SK-N-SH (cell line): ENCODE measurements around the gene RAB22A. TPM values are rescaled to one million over a fixed set of nuclear protein-coding genes. Genes with fewer than 3 reads are reported as not detected.

Experiments
- CTCF ChIA-PET: fragments of 300-600, 350-600 bp; formaldehyde crosslinking; extraction: SDS; loops from one replicate; lab custom pipeline; 2021; lab: Yijun Ruan, JAX
- POLR2A ChIA-PET: fragments of 350-600 bp; sonication (Branson Sonifier 250); formaldehyde crosslinking; extraction: SDS; loops from one replicate; lab custom pipeline; 2020; ENCODE audit warnings: antibody characterized with exemption, inconsistent platforms; lab: Yijun Ruan, JAX
- DNase-seq: peaks from one replicate; pipeline ENCODE4 v3.0.0; 2012
- H2AFZ ChIP-seq: fragments of 200-600 bp; sonication (generic); 2 replicates; pipeline ENCODE4 v1.8.1; 2016; ENCODE audit warnings: antibody characterized with exemption, mild to moderate bottlenecking, low read depth
- H3F3A ChIP-seq: fragments of 200-600 bp; sonication (generic); replicated peaks from 2 replicates; pipeline ENCODE3; 2016; ENCODE audit warnings: antibody characterized with exemption, mild to moderate bottlenecking; ENCODE audit not compliant: insufficient read depth
- H3K27ac ChIP-seq, 2 experiments: fragments of 200-500 bp in 1 of 2; fragments of 200-600 bp in 1 of 2; sonication (Bioruptor generic) in 1 of 2; sonication (generic), shearing (Covaris generic) in 1 of 2; 2 replicates each; pipeline versions ENCODE4 v1.5.1 to v1.6.1; 2014 to 2016; ENCODE audit warnings: low read depth in 2 of 2, inconsistent platforms in 1 of 2, low read length in 1 of 2, mild to moderate bottlenecking in 1 of 2, mixed read lengths in 1 of 2
- H3K27me3 ChIP-seq: fragments of 200-600 bp; sonication (generic), shearing (Covaris generic); 2 replicates; pipeline ENCODE4 v1.6.1; 2016; ENCODE audit warnings: mixed run types; ENCODE audit not compliant: insufficient read depth
- H3K36me3 ChIP-seq, 2 experiments: fragments of 200-500 bp in 1 of 2; fragments of 200-600 bp in 1 of 2; sonication (Bioruptor generic) in 1 of 2; sonication (generic) in 1 of 2; replicated peaks in 1 of 2; 2 replicates each; pipeline versions ENCODE3 to v1.5.1; 2014 to 2016; ENCODE audit warnings: low read length in 1 of 2, mild to moderate bottlenecking in 1 of 2; ENCODE audit not compliant: insufficient read depth in 2 of 2, control insufficient read depth in 1 of 2
- H3K4me1 ChIP-seq, 2 experiments: fragments of 200-500 bp in 1 of 2; fragments of 200-600 bp in 1 of 2; sonication (Bioruptor generic) in 1 of 2; sonication (generic), shearing (Covaris generic) in 1 of 2; 2 replicates each; pipeline versions ENCODE4 v1.5.1 to v1.6.1; 2014 to 2016; ENCODE audit warnings: low read depth in 1 of 2, low read length in 1 of 2, mixed run types in 1 of 2; ENCODE audit not compliant: insufficient read depth in 2 of 2, control insufficient read depth in 1 of 2
- H3K4me2 ChIP-seq: fragments of 200-600 bp; sonication (generic), shearing (Covaris generic); 2 replicates; pipeline ENCODE4 v1.6.1; 2017; ENCODE audit warnings: mixed run types
- H3K4me3 ChIP-seq, 2 experiments: fragments of 200-500 bp in 1 of 2; fragments of 200-600 bp in 1 of 2; sonication (Bioruptor generic) in 1 of 2; sonication (generic), shearing (Covaris generic) in 1 of 2; 2 replicates each; pipeline versions ENCODE4 v1.5.1 to v1.8.1; 2014 to 2016; ENCODE audit warnings: low read depth in 2 of 2, inconsistent platforms in 1 of 2, low read length in 1 of 2, mild to moderate bottlenecking in 1 of 2, mixed read lengths in 1 of 2, moderate library complexity in 1 of 2
- H3K79me2 ChIP-seq: fragments of 200-600 bp; sonication (generic); 2 replicates; pipeline ENCODE4 v1.8.1; 2017; ENCODE audit warnings: mild to moderate bottlenecking; ENCODE audit not compliant: insufficient read depth
- H3K9ac ChIP-seq: fragments of 200-600 bp; sonication (generic); 2 replicates; pipeline ENCODE4 v1.6.1; 2017; ENCODE audit warnings: mixed run types
- H3K9me2 ChIP-seq: fragments of 200-600 bp; sonication (generic); 2 replicates; pipeline ENCODE4 v1.6.1; 2017; ENCODE audit warnings: mixed run types
- H3K9me3 ChIP-seq: fragments of 200-600 bp; sonication (generic); 2 replicates; pipeline ENCODE4 v1.6.1; 2017; ENCODE audit warnings: mixed run types, mild to moderate bottlenecking, moderate library complexity
- H4K20me1 ChIP-seq: fragments of 200-600 bp; sonication (generic); 2 replicates; pipeline ENCODE4 v1.6.1; 2017; ENCODE audit warnings: mild to moderate bottlenecking, mixed run types; ENCODE audit not compliant: insufficient read depth
- CHD2 ChIP-seq: fragments of 150-350 bp; IDR thresholded peaks from 2 replicates; pipeline ENCODE4 v1.6.1; 2018; ENCODE audit warnings: low read length; ENCODE audit not compliant: partially characterized antibody
- CTCF ChIP-seq: fragments of 200-600 bp; sonication (generic); IDR thresholded peaks from 2 replicates; pipeline ENCODE4 v1.6.1; 2017; ENCODE audit warnings: antibody characterized with exemption, mild to moderate bottlenecking, moderate library complexity
- ELF1 ChIP-seq: IDR thresholded peaks from 2 replicates; pipeline ENCODE4 v1.4.0; 2012
- EP300 ChIP-seq, 2 experiments: IDR thresholded peaks; 2 replicates each; pipeline versions ENCODE4 v1.4.0 to v1.6.1; 2012; ENCODE audit warnings: borderline replicate concordance in 1 of 2, low read depth in 1 of 2, low read length in 1 of 2
- EZH2phosphoT487 ChIP-seq: fragments of 200-600 bp; sonication (generic); IDR thresholded peaks from 2 replicates; pipeline ENCODE4 v1.6.1; 2017; ENCODE audit warnings: low read depth, mixed run types, mild to moderate bottlenecking, antibody characterized with exemption, moderate library complexity, borderline replicate concordance
- FOSL2 ChIP-seq: IDR thresholded peaks from 2 replicates; pipeline ENCODE4 v1.4.0; 2012; ENCODE audit warnings: low read depth, mild to moderate bottlenecking, moderate library complexity, borderline replicate concordance
- FOXJ3 ChIP-seq: sonication (generic); formaldehyde crosslinking; IDR thresholded peaks from 2 replicates; pipeline ENCODE4 v1.5.1; 2020; ENCODE audit warnings: mild to moderate bottlenecking, missing genetic modification reagents
- GATA2 ChIP-seq: sonication (generic); formaldehyde crosslinking; IDR thresholded peaks from 2 replicates; pipeline ENCODE4 v1.5.0; 2020; ENCODE audit warnings: mild to moderate bottlenecking, missing genetic modification reagents
- IRF3 ChIP-seq: fragments of 150-350 bp; IDR thresholded peaks from 2 replicates; pipeline ENCODE4 v1.6.1; 2016; ENCODE audit warnings: mild to moderate bottlenecking, low read depth, low read length
- JUND ChIP-seq: IDR thresholded peaks from 2 replicates; pipeline ENCODE4 v1.4.0; 2012
- MAX ChIP-seq: IDR thresholded peaks from 2 replicates; pipeline ENCODE4 v1.4.0; 2012; ENCODE audit warnings: low read depth
- MEF2A ChIP-seq: IDR thresholded peaks from 2 replicates; pipeline ENCODE4 v1.4.0; 2012; ENCODE audit warnings: low read depth, borderline replicate concordance
- PBX3 ChIP-seq: IDR thresholded peaks from 2 replicates; pipeline ENCODE4; 2012
- RAD21 ChIP-seq: IDR thresholded peaks from 2 replicates; pipeline ENCODE4 v1.6.1; 2012; ENCODE audit warnings: mild to moderate bottlenecking, low read length
- RFX5 ChIP-seq: IDR thresholded peaks from 2 replicates; pipeline ENCODE4 v1.6.1; 2012; ENCODE audit warnings: mild to moderate bottlenecking, improper control_type of control experiment, low read length
- RXRA ChIP-seq: IDR thresholded peaks from 2 replicates; pipeline ENCODE4 v1.4.0; 2012; ENCODE audit warnings: low read depth, mild to moderate bottlenecking, borderline replicate concordance
- SMC3 ChIP-seq: IDR thresholded peaks from 2 replicates; pipeline ENCODE4 v1.6.1; 2012; ENCODE audit warnings: low read depth, low read length, improper control_type of control experiment
- TCF12 ChIP-seq: IDR thresholded peaks from 2 replicates; pipeline ENCODE4 v1.4.0; 2012
- TEAD4 ChIP-seq: IDR thresholded peaks from 2 replicates; pipeline ENCODE4 v1.4.0; 2012; ENCODE audit warnings: mild to moderate bottlenecking, borderline replicate concordance; ENCODE audit not compliant: insufficient read depth
- USF2 ChIP-seq: fragments of 150-350 bp; IDR thresholded peaks from 2 replicates; pipeline ENCODE4 v1.6.1; 2017; ENCODE audit warnings: antibody characterized with exemption, low read length, low read depth, borderline replicate concordance
- YY1 ChIP-seq: IDR thresholded peaks from 2 replicates; pipeline ENCODE4 v1.4.0; 2012; ENCODE audit warnings: low read depth, mild to moderate bottlenecking
- ZBTB33 ChIP-seq: IDR thresholded peaks from 2 replicates; pipeline ENCODE4 v1.4.0; 2012; ENCODE audit warnings: low read depth, borderline replicate concordance
- WGBS: methylation state at CpG from one replicate; pipeline ENCODE4 v1.1.6; 2017; ENCODE audit warnings: low lambda C conversion rate; 5-methylcytosine and 5-hydroxymethylcytosine counted together
- polyA plus RNA-seq, 3 experiments: library from polyadenylated mRNA; depleted of rRNA; stranded (reverse); fragments of >200 nt; gene quantifications; 2 replicates each; pipeline ENCODE4 v1.2.3, GENCODE V29; 2012

The RAB22A gene
- polyA plus RNA-seq, 1 of the 3 experiments (the other 2 are of a cell fraction), result 10.7 TPM

- TF ChIP-seq ZBTB33 (no peak), MAX (no peak), TEAD4 (no peak), JUND (no peak), RAD21 (no peak), YY1 (no peak), CTCF (no peak), RXRA (no peak)
Observed at GRCh38 chr20:58339741-58340140, 30.2 kb downstream of the RAB22A start (continued).

- peaks cover 82% of the 10 kb centered on the region for H3K79me2 ChIP-seq
- peaks cover 26% of the 10 kb centered on the region for H3F3A ChIP-seq
- H3K9ac ChIP-seq, result no peak overlapping the region
- H3K9me3 ChIP-seq, result no peaks in the 10 kb centered on the region
- no peak overlapping the region for H3K4me3 ChIP-seq
- H3K9me2 ChIP-seq, result no peaks in the 10 kb centered on the region
- H3K27me3 ChIP-seq, result no peaks in the 10 kb centered on the region
- TF ChIP-seq RXRA, result no peak
- no peak for TF ChIP-seq RFX5
- TF ChIP-seq IRF3, result no peak
- no peak for TF ChIP-seq CHD2
- TF ChIP-seq MEF2A, result no peak
- TF ChIP-seq FOSL2, result no peak
- TF ChIP-seq FOXJ3 (CRISPR knock-in tag), result no peak
- no peak for TF ChIP-seq EZH2phosphoT487
- TF ChIP-seq GATA2 (CRISPR knock-in tag), result no peak
- no peak for TF ChIP-seq JUND
- no peak for TF ChIP-seq EP300 (IDR thresholded peaks at IDR 0.05; ENCODE audit: borderline replicate concordance in 1 of 2, low read depth in 1 of 2, low read length in 1 of 2)
- TF ChIP-seq TCF12, result no peak
- TF ChIP-seq MAX, result no peak
- TF ChIP-seq ELF1, result no peak
- no peak for TF ChIP-seq PBX3
- TF ChIP-seq ZBTB33, result no peak
- no peak for TF ChIP-seq SMC3
- TF ChIP-seq RAD21, result no peak
- no peak for TF ChIP-seq USF2
- H3K27ac ChIP-seq, result peak overlapping the region in 1 of 2 experiments; percentile 89; a peak in 2 of 4 replicates
- no peaks in the 10 kb centered on the region; the same call in 1 of the 2 replicates for H4K20me1 ChIP-seq
- DNase-seq, result no peak
- peaks cover 0 to 30% of the 10 kb centered on the region in 2 experiments; a peak in 2 of 4 replicates for H3K4me1 ChIP-seq
- H3K36me3 ChIP-seq, result peaks cover 9 to 13% of the 10 kb centered on the region in 2 experiments
- POLR2A ChIA-PET, result no interaction called here
- H3K4me2 ChIP-seq, result no peak overlapping the region
- 88% methylated on average over 4 of the region's 4 CpGs for WGBS
- CTCF ChIA-PET, result interaction anchor here (1.4 kb wide), 1 partner anchor 108 kb away, joined by 3 read pairs; no protein-coding TSS in a partner anchor
- H2AFZ ChIP-seq, result no peak overlapping the region
Observed at GRCh38 chr20:58340151-58340550, 30.6 kb downstream of the RAB22A start.
